Esophagus muscularis mucosa (tissue), 4 donors: ENCODE measurements around the gene GPATCH2.

Experiments
- EP300 ChIP-seq: sonication (generic); formaldehyde crosslinking; IDR thresholded peaks from one replicate; pipeline ENCODE4 v1.6.1; 2017; ENCODE audit warnings: antibody characterized with exemption
- POLR2AphosphoS5 ChIP-seq, 2 donors: sonication (generic); formaldehyde crosslinking; IDR thresholded peaks; one replicate each; pipeline ENCODE4 v1.6.1; 2017; ENCODE audit warnings: antibody characterized with exemption in 2 of 2
- TF ChIP-seq, protein P1 (sequence below), 3 experiments: fragments of 200-600 bp in 2 of 3; fragments of 450-650 bp in 1 of 3; sonication (generic) in 2 of 3; IDR thresholded peaks; one replicate each; pipeline ENCODE4 v1.5.1; 2017 to 2019; ENCODE audit warnings: antibody characterized with exemption in 3 of 3, mild to moderate bottlenecking in 2 of 3, moderate library complexity in 1 of 3

DNA sequence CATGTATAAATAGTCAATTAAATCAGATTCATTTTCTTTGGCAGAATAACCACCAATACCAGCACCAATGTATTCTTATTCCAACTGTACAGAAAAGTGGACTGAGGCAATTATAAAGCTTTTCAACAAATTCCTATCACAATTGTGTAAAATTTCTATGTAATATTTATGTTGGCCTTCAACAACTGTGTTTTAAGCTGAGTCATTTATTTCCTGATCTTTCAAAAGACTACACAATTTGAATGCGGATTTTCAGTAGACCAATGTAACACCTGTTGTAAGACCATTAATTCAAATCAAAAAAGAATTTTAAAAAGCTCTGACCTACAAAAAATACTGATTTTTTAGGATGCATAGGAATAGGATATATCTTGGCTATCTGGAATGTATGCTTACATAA, 25.5 kb downstream of the GPATCH2 start:
- TF ChIP-seq, protein P1, sequence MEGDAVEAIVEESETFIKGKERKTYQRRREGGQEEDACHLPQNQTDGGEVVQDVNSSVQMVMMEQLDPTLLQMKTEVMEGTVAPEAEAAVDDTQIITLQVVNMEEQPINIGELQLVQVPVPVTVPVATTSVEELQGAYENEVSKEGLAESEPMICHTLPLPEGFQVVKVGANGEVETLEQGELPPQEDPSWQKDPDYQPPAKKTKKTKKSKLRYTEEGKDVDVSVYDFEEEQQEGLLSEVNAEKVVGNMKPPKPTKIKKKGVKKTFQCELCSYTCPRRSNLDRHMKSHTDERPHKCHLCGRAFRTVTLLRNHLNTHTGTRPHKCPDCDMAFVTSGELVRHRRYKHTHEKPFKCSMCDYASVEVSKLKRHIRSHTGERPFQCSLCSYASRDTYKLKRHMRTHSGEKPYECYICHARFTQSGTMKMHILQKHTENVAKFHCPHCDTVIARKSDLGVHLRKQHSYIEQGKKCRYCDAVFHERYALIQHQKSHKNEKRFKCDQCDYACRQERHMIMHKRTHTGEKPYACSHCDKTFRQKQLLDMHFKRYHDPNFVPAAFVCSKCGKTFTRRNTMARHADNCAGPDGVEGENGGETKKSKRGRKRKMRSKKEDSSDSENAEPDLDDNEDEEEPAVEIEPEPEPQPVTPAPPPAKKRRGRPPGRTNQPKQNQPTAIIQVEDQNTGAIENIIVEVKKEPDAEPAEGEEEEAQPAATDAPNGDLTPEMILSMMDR (IDR thresholded peaks at IDR 0.05): no peak
- TF ChIP-seq POLR2AphosphoS5 (IDR thresholded peaks at IDR 0.05) (no peak), EP300 (no peak)
